HG03442 (cell line): ENCODE data around the gene CBFA2T3.

Experiments
- ATAC-seq: cut with Tn5 transposase; IDR thresholded peaks from one replicate; pipeline ENCODE4 v1.9.1; 2021; ENCODE audit warnings: mild to moderate bottlenecking, moderate library complexity; ENCODE audit not compliant: unreplicated experiment

CBFA2T3 gene

GRCh38 chr16:88977812-88978607 is 1.0 kb upstream of the CBFA2T3 start:
- ATAC-seq = no peak

GRCh38 chr16:88976366-88977017 is 515 bp downstream of the CBFA2T3 start:
- ATAC-seq = no peak

- no peak for ATAC-seq
Observed at GRCh38 chr16:88975511-88976061, 1.4 kb downstream of the CBFA2T3 start.

DNA sequence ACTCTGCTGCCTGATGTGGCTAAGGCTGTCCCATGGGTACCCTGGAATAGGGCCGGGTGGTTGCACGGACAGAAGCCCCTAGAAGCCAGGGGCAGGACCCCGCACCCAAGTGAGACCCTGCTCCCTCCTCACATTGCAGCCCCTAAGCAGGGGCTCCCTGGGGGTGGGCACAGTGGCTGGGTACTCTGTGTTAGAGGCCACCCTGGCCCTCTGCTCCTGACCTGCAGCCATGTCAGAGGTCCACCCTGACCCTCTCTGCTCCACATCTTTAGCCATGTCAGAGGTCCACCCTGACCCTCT is 2.1 kb downstream of the CBFA2T3 start:
- no peak for ATAC-seq

DNA sequence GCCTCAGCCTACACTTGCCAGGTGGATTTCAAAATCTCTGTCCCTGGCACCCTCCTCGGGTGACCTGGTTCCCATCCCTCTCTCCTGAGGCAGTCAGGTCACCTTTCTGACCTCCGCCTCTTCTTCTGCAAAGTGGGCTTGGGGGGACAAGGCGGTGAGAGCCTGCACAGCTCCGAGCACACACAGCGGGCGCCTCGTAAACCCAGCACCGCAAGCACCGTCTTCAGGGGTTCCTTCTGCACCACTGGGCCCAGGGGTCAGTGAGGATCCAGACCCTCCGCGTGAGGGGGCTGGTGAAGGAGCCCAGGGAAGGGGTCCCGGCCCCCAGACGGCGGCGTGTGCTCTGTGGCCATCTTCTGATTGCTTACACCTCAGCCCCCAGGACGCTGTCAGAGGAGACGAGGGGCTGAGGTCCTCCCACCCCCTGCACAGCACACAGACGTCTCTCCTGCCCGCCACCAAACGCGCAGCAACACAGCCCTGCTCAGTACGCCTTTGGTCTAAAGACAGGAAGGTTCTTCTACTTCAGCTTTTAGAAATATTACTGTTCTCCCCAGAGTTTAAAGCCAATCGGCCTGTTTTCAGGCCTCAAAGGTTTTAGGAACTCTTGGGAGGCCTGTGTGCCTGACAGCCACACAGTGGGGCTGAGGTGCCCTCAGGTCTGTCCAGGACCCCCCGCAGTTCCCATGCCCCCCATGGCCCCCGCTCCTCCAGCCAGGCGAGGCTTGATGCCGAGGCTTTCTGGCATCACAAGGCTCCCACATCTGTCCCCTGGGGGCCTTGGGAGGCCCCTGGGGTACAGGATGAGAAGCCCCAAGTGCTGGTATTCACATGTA is 2.7 kb downstream of the CBFA2T3 start:
- no peak for ATAC-seq

DNA sequence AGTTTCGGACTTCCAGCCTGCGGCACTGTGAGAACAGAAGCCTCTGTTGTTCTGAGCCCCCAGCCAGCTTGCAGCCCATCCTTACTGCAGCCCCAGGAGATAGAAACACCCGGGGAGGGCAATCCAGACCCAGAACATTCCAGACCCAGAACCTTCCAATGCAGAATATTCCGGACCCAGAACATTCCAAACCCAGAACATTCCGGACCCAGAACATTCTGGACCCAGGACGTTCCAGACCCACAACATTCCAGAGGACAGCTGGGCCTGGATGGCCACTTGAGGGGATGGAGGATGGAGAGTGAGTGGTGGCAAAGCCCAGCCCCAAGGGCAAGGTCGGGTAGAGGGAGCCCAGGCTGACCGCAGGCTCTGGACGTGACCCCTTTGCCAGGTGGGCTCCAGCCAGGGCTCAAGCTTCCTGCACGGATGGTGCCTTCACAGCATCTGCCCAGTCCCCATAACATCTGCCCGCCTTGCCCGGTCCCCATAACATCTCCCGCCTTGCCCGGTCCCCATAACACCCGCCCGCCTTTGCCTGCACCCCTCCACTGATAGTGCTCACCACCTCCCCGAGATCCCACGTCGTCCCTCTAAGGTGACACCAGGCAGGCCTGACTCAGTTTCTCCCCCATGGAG is 3.5 kb downstream of the CBFA2T3 start:
- no peak for ATAC-seq

DNA sequence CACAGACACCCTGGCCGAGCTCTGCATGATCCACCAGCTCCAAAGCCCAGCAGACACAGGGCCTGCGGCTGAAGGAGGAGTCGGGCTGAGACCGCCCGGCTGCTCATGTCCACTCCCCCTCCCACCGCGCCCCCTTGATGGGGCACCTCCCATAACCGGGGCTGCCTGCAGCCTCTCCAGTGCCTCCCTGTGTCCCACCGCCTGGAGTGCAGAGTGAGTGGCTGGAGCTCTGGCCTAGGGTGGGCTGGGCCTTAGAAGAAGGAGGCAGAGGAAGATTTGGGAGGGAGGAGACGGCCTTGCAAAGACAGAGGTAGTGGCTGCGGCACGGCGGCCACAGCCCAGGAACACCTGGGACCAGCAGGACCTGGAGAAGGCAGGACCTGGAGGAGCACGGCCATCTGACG is 4.0 kb downstream of the CBFA2T3 start:
- ATAC-seq = no peak

DNA sequence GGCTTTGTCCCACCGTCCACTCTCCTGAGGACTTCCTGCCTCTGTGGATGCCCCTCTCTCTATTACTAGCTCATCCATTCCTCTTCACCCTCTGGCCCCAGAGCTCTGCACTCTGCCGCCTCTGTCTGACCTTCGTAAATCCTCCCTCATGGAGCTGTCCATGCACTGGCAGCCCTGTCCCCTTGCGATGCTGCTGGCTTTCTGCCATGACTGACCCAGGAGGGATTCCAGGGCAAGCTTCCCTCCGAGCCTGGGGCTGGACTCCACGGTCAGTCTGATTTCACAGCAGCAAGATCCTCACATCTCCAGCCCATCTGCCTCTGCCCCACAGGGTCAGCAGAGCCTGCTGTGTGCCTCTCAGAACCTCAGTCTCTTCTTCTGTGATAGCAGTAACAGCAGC is 4.7 kb downstream of the CBFA2T3 start:
- ATAC-seq = no peak

DNA sequence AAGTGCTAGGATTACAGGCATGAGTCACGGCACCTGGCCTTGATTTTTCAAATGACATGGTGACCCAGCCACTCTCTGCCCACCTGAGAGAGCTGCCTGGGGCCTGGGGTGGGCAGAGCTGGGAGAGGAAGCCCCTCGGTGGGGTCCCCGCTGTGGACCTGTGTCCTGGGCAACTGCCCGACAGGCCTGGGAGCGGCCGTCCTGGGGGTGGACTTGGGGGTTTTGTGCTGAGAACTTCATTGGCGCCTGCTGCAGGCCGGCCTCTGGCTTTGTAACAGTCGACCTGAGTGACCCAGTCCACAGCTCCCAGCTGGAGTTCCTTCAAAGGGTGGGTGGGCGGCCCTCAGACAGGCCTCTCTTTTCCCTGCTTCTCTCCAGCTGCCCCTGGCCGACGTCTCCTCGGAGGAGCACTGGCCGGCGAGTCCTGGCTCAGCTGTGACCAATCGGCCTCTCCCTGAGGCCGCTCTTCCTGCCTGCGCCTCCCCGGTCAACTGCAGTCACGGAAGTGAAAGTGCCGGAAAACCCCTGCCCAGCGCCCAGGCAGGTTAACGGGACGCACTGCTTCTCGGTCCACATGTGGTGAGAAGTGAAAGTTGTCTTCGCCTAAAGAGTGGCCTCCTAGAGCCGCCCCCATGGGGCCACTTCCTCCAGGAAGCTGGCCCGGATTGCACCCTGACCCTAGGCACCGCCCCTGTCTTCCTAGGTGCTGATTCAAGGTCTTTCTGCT is 5.5 kb downstream of the CBFA2T3 start:
- ATAC-seq = peak; percentile 21

- no peak for ATAC-seq
Observed at GRCh38 chr16:88970539-88971065, 6.4 kb downstream of the CBFA2T3 start.

GRCh38 chr16:88970050-88970449 is 7.0 kb downstream of the CBFA2T3 start:
- no peak for ATAC-seq

DNA sequence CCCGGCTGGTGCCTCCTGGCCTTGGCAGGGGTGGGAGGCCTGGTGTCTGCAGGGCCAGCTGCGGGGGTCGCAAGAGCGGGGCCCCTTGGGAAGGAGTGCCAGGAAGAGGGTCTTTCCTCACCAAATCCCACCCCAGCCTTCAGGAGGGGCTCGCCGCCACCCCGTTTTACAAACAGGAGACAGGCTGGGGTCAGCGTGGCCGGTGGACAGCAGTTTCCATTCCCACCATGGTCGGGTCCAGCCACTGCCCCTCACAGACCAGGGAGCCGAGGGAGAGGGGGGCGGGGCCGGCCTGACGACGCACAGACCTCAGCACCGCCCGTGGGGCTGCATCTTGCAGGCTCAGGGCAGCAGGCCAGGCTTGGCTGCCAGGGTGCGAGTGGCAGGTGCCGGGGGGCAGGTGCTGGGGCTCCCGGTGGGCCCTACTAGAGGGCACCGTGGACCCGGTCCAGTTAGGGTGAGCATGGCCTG is 7.6 kb downstream of the CBFA2T3 start:
- no peak for ATAC-seq

DNA sequence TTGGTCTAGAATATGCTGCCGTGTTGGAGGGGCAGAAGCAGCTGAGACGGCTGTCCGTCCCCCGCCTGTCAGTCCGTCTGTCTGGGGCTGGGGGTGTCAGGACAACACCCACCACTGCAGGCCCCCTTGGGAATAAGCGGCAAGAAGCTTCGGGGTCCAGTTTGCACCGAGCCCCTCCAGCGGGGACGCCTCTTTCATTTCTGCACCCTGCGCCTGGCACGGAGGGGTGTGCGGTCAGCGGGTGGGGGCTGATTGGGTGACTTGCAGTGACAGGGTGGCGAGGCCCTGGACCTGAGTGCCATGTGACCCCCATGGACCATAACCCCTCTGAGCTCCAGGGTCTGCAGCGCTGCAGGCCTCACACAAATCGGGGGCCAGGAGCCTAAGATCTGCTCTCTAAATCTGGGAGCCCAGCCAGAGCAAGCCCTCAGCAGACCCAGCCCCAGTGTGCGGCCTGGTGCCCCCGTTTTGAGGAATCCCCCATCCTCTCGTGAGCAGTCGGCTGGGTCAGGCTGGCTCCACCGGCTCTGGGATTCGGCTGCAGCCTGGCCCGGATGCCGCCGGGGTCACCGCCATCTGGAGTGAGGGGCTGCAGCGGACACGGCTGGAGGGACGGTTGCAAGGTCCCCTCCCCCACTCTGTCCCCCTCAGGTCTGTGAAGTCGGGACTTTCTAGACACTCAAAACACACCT is 8.3 kb downstream of the CBFA2T3 start:
- ATAC-seq = peak; percentile 2

DNA sequence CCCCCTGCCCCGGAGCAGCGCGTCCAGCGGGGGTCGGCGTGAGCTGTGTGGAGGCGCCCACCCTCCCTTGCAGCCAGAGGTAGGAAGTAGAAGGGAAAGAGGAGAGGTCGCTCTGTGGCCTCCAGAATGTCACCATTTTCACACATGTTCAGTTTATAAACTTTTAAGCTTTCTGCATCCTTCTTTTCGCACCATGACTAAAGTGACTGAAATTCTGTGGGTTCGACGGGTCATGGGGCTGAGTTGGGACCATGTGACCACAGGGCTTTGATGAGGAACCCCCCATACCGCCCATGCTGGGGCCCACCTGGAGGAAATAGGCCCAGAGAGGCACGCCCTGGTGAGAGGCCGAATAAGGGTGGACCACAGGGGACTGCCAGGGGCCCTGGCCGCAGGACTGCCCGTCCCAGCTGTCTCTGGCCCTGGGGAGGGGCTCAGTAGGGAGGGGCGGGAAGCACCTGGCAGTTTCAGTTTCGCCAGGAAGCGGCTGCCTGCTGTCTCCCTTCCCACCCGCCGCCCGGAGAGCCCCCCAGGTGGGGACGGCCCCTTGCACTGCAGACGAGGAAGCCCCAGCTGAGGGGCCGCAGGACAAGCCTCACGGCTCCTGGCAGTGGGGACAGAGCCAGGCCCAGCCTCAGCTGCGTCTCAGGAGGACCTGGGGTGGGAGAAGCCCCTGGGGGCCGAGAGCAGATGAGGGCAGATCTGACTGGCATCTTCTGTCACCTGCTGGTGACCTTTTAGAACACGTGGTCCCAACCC is 9.0 kb downstream of the CBFA2T3 start:
- peak; percentile 41 for ATAC-seq

DNA sequence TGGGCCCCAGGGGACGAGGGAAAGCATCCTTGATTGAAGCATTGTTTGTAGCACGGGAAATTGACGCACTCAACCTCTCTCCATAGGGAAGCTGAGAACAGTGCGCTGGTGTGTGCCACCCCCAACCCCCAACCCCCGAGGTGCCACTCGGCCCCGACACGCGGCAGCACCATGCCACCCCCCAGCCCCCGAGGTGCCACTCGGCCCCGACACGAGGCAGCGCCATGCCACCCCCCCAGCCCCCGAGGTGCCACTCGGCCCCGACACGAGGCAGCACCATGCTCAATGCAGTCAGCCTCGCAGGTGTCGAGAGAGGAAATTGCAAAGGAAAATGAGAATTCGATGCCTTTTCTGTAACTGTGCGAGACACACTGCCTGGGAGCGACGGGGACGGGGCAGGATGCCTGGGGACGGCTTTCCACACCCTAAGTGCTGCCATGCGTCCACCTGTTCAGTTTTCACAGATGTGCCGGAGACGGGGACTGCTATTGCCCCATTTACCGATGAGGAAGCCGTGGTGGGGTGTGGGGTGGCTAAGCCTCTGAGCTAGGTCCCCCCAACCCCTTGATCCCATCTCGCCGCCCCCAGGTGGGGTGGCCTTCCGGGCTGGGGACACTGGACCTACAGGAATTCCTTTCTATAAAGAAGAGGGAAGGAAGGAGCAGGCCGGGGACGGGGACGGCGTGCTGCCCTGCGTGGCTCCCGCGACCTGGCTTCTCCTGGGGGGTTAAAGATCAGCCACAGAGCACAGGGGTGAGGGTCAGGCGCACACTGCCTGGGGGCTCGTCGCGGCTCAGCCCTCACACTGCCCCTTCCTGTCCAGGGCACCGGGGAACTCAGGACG is 9.8 kb downstream of the CBFA2T3 start:
- ATAC-seq = no peak

DNA sequence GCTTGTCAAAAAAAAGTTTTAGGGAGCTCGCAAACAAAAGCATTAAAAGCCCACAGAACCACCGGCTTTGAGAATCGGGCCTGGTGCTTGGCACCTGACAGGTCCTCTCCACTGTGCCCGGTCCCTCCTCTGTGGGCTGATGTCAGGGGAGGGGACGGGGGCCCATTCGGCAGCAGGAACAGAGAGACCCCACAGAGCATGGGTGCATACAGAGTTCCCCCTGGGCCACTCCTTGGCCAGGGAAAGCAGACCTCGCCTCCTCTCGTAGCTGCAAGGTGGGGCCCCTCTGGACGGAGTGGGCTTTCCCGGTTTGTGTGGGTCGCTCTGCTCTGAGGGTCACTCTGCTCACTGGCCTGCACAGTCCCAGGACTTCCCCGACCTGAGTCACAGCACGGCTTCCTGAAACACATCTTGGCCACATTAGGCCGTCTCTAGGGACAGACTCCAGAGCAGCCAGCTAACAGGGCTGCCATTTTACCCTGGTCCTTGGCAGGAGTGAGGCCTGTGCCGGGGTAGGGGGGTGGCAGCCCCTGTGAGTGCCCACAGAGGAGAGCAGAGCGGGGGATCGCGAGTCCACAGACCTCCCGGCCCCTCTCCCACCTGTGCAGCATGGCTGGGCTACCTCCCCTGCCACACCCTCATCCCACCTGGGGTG is 11.1 kb downstream of the CBFA2T3 start:
- no peak for ATAC-seq

DNA sequence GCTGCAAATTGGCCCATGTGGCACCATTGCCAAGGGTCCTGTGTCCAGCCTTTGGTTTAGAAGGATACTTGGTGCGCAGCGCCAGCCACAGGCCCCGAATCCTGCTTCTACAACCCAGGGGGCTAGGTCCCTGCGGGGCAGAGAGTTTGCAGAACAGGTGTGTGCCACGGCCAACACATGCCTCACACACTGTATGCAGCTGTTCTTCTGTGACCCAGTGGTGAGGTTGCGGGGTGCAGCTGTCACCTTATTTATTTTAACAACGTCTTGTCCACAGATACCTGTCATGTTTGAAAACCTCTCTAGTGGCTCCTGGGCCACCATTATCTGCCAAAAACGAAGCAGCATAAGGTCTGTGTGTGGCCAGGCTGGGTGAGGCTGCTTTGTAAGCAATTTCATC is 11.6 kb downstream of the CBFA2T3 start:
- ATAC-seq = no peak
